H9 (cell line): ENCODE measurements around the gene TMPRSS9. TPM values are rescaled to one million over a fixed set of nuclear protein-coding genes. Genes with fewer than 3 reads are reported as not detected.
A peak's percentile ranks its signal among the peaks of the same experiment; 100 is the strongest.

Experiments
- DNase-seq: peaks from one replicate; pipeline ENCODE4 v3.0.0-alpha.2; 2017
- H2AFZ ChIP-seq: one replicate; pipeline ENCODE4 v1.6.1; 2013; ENCODE audit warnings: mild to moderate bottlenecking, low read length, control low read depth, moderate library complexity
- H2AK5ac ChIP-seq: 2 replicates; pipeline ENCODE4 v1.6.1; 2013; ENCODE audit warnings: low read length, control low read depth, mixed read lengths; ENCODE audit not compliant: insufficient read length
- H2BK120ac ChIP-seq: one replicate; pipeline ENCODE4 v1.6.1; 2013; ENCODE audit warnings: low read depth, mild to moderate bottlenecking, low read length, control low read depth, inconsistent platforms; ENCODE audit not compliant: poor library complexity, severe bottlenecking
- H2BK12ac ChIP-seq: 2 replicates; pipeline ENCODE4 v1.6.1; 2013; ENCODE audit warnings: low read length, control low read depth, mixed read lengths, low read depth; ENCODE audit not compliant: insufficient read length
- H2BK15ac ChIP-seq: 2 replicates; pipeline ENCODE4 v1.6.1; 2013; ENCODE audit warnings: low read depth, low read length, control low read depth
- H2BK20ac ChIP-seq: one replicate; pipeline ENCODE4 v1.6.1; 2013; ENCODE audit warnings: low read depth, mild to moderate bottlenecking, low read length, control low read depth, inconsistent platforms; ENCODE audit not compliant: poor library complexity, severe bottlenecking
- H2BK5ac ChIP-seq: 2 replicates; pipeline ENCODE4 v1.6.1; 2013; ENCODE audit warnings: low read length, control low read depth, mixed read lengths; ENCODE audit not compliant: insufficient read length
- H3K14ac ChIP-seq: 2 replicates; pipeline ENCODE4 v1.6.1; 2013; ENCODE audit warnings: low read length, control low read depth; ENCODE audit not compliant: insufficient read depth
- H3K18ac ChIP-seq: 2 replicates; pipeline ENCODE4 v1.6.1; 2013; ENCODE audit warnings: low read depth, mild to moderate bottlenecking, mixed read lengths, low read length, control low read depth; ENCODE audit not compliant: insufficient read length
- H3K23ac ChIP-seq: 2 replicates; pipeline ENCODE4 v1.6.1; 2013; ENCODE audit warnings: low read length, control low read depth, mixed read lengths, low read depth; ENCODE audit not compliant: insufficient read length
- H3K23me2 ChIP-seq: 2 replicates; pipeline ENCODE4 v1.6.1; 2013; ENCODE audit warnings: low read depth, mild to moderate bottlenecking, mixed read lengths, low read length, control low read depth; ENCODE audit not compliant: insufficient read length, poor library complexity, severe bottlenecking
- H3K27ac ChIP-seq: 2 replicates; pipeline ENCODE4 v1.5.1; 2013; ENCODE audit warnings: low read length, control low read depth, mixed read lengths, low read depth; ENCODE audit not compliant: insufficient read length
- H3K27me3 ChIP-seq: 2 replicates; pipeline ENCODE4 v1.6.1; 2013; ENCODE audit warnings: low read length, control low read depth, inconsistent platforms; ENCODE audit not compliant: insufficient read depth
- H3K4ac ChIP-seq: 2 replicates; pipeline ENCODE4 v1.6.1; 2013; ENCODE audit warnings: low read depth, mild to moderate bottlenecking, control low read depth, inconsistent platforms, low read length, moderate library complexity
- H3K4me1 ChIP-seq: 2 replicates; pipeline ENCODE4 v1.6.1; 2013; ENCODE audit warnings: low read length, control low read depth, inconsistent platforms; ENCODE audit not compliant: insufficient read depth
- H3K4me2 ChIP-seq: 2 replicates; pipeline ENCODE4 v1.6.1; 2013; ENCODE audit warnings: low read length, control low read depth, mixed read lengths; ENCODE audit not compliant: insufficient read length, insufficient read depth
- H3K56ac ChIP-seq: 2 replicates; pipeline ENCODE4 v1.6.1; 2013; ENCODE audit warnings: low read depth, mild to moderate bottlenecking, mixed read lengths, low read length, control low read depth; ENCODE audit not compliant: insufficient read length
- H3K79me1 ChIP-seq: 2 replicates; pipeline ENCODE4 v1.6.1; 2013; ENCODE audit warnings: low read depth, mild to moderate bottlenecking, moderate library complexity, low read length, control low read depth, inconsistent platforms; ENCODE audit not compliant: insufficient read depth, poor library complexity, severe bottlenecking
- H3K79me2 ChIP-seq: 2 replicates; pipeline ENCODE4 v1.6.1; 2013; ENCODE audit warnings: low read length, control low read depth, inconsistent platforms; ENCODE audit not compliant: insufficient read depth
- H3K9ac ChIP-seq: 2 replicates; pipeline ENCODE4 v1.6.1; 2013; ENCODE audit warnings: low read length, control low read depth, mixed read lengths; ENCODE audit not compliant: insufficient read length; ENCODE audit errors: extremely low read depth
- H3K9me3 ChIP-seq: one replicate; pipeline ENCODE4 v1.6.1; 2013; ENCODE audit warnings: low read depth, low read length, inconsistent platforms; ENCODE audit not compliant: control insufficient read depth
- H3T11ph ChIP-seq: one replicate; pipeline ENCODE4 v1.6.1; 2013; ENCODE audit warnings: mild to moderate bottlenecking, low read length, control low read depth, inconsistent platforms
- H4K20me1 ChIP-seq: one replicate; pipeline ENCODE4 v1.6.1; 2013; ENCODE audit not compliant: control insufficient read depth, insufficient read length, insufficient read depth
- H4K5ac ChIP-seq: 2 replicates; pipeline ENCODE4 v1.6.1; 2013; ENCODE audit warnings: low read depth, mild to moderate bottlenecking, mixed read lengths, low read length, control low read depth; ENCODE audit not compliant: insufficient read length
- H4K8ac ChIP-seq: replicated peaks from 2 replicates; pipeline ENCODE4 v1.6.1; 2013; ENCODE audit warnings: low read length, control low read depth, mixed read lengths, low read depth; ENCODE audit not compliant: insufficient read length
- H4K91ac ChIP-seq: 2 replicates; pipeline ENCODE4 v1.6.1; 2013; ENCODE audit warnings: low read depth, mild to moderate bottlenecking, moderate library complexity, mixed read lengths, low read length, control low read depth; ENCODE audit not compliant: insufficient read length
- H3K27ac Mint-ChIP-seq, 3 experiments: 2 replicates in 2 of 3; 3 replicates in 1 of 3; pipeline ENCODE4 v1.8.0; 2020 to 2021; ENCODE audit warnings: mixed read lengths in 3 of 3, mild to moderate bottlenecking in 1 of 3, moderate library complexity in 1 of 3
- H3K27me3 Mint-ChIP-seq: 2 replicates; pipeline ENCODE4 v1.8.0; 2021; ENCODE audit warnings: low read depth, mild to moderate bottlenecking, moderate library complexity, mixed read lengths
- H3K36me3 Mint-ChIP-seq, 3 experiments: 2 replicates in 2 of 3; 3 replicates in 1 of 3; pipeline ENCODE4 v1.8.0; 2020 to 2021; ENCODE audit warnings: low read depth in 3 of 3, mixed read lengths in 3 of 3; ENCODE audit not compliant: insufficient read depth in 1 of 3
- H3K4me1 Mint-ChIP-seq, 2 experiments: 2 replicates each; pipeline ENCODE4 v1.8.0; 2020; ENCODE audit warnings: mixed read lengths in 2 of 2
- H3K4me3 Mint-ChIP-seq, 2 experiments: 2 replicates in 1 of 2; 3 replicates in 1 of 2; pipeline ENCODE4 v1.8.0; 2020 to 2021; ENCODE audit warnings: mild to moderate bottlenecking in 2 of 2, mixed read lengths in 2 of 2, moderate library complexity in 1 of 2
- H3K9me3 Mint-ChIP-seq, 2 experiments: 2 replicates in 1 of 2; 3 replicates in 1 of 2; pipeline ENCODE4 v1.8.0; 2020; ENCODE audit warnings: mild to moderate bottlenecking in 2 of 2, mixed read lengths in 2 of 2, moderate library complexity in 1 of 2
- CTCF ChIP-seq: fragments of 200-600 bp; sonication (generic); conservative IDR thresholded peaks from 3 replicates; pipeline ENCODE4 v1.8.0; 2021; ENCODE audit warnings: antibody characterized with exemption, mild to moderate bottlenecking
- WGBS: extraction: QIAGEN DNeasy Blood & Tissue Kit; methylation state at CpG from one replicate; pipeline ENCODE4 v1.1.7; 2013; ENCODE audit warnings: missing lambda C conversion rate, low lambda C conversion rate, mixed read lengths; ENCODE audit not compliant: insufficient read length; ENCODE audit errors: extremely low coverage; 5-methylcytosine and 5-hydroxymethylcytosine counted together
- total RNA-seq: library from RNA; stranded (reverse); gene quantifications from 2 replicates; pipeline ENCODE4 v1.2.1, GENCODE V29; 2021

TMPRSS9 gene
- total RNA-seq, 1 experiment from 2014 or later, result 0.24 TPM

GRCh38 chr19:2391118-2391725 is 31.2 kb downstream of the TMPRSS9 start:
- H3T11ph ChIP-seq, result no peak overlapping the region
- H4K91ac ChIP-seq, result no peak overlapping the region
- no peak overlapping the region for H3K56ac ChIP-seq
- no peak for DNase-seq
- H2BK20ac ChIP-seq, result no peak overlapping the region
- no peak overlapping the region for H2AK5ac ChIP-seq
- H2BK120ac ChIP-seq, result no peak overlapping the region
- no peak overlapping the region for H3K18ac ChIP-seq
- no peak overlapping the region for H2BK12ac ChIP-seq
- no CpG with 5 or more reads among the region's 10 CpGs for WGBS
- peak; percentile 84 for TF ChIP-seq CTCF
- H4K20me1 ChIP-seq, result no peaks in the 10 kb centered on the region
- no peaks in the 10 kb centered on the region for H3K9me3 Mint-ChIP-seq
- no peak overlapping the region for H2BK15ac ChIP-seq
- no peaks in the 10 kb centered on the region for H3K79me2 ChIP-seq
- no peak overlapping the region for H3K27ac Mint-ChIP-seq
- H3K9me3 ChIP-seq, result no peaks in the 10 kb centered on the region
- H3K27me3 ChIP-seq, result no peaks in the 10 kb centered on the region; the same call in 1 of the 2 replicates
- no peak overlapping the region for H4K8ac ChIP-seq
- H3K36me3 Mint-ChIP-seq, result no peaks in the 10 kb centered on the region
- no peak overlapping the region for H3K9ac ChIP-seq
- H3K4me1 ChIP-seq, result no peaks in the 10 kb centered on the region; the same call in 1 of the 2 replicates
- H3K14ac ChIP-seq, result no peak overlapping the region
- H2BK5ac ChIP-seq, result no peak overlapping the region
- no peak overlapping the region for H3K27ac ChIP-seq
- no peak overlapping the region for H3K23ac ChIP-seq
- H4K5ac ChIP-seq, result peak overlapping the region; percentile 70
- H3K23me2 ChIP-seq, result no peaks in the 10 kb centered on the region
- H3K4me1 Mint-ChIP-seq, result no peaks in the 10 kb centered on the region
- no peak overlapping the region for H3K4me2 ChIP-seq
- no peak overlapping the region for H2AFZ ChIP-seq
- H3K79me1 ChIP-seq, result no peaks in the 10 kb centered on the region
- H3K4me3 Mint-ChIP-seq, result 0 out of 5 replicates have a peak overlapping the region, but pooled peaks of 1 of the 2 experiments have one; percentile 41
- H3K4ac ChIP-seq, result no peak overlapping the region
- H3K27me3 Mint-ChIP-seq, result peaks cover 44% of the 10 kb centered on the region
